ENCODE measurements around the gene ARPC4.

- TF ChIP-seq CTCF (IDR thresholded peaks at IDR 0.05) = no peak
- TF ChIP-seq POLR2AphosphoS5 (IDR thresholded peaks at IDR 0.05) = no peak
Measured at GRCh38 chr3:9765865-9766264, 27.0 kb upstream of the ARPC4 start.
